NCI-H1105 treated with DMSO at 0.1 percent for 48 hours (cell line): Measurements from ENCODE around the gene HSD17B4.
A peak's percentile ranks its signal among the peaks of the same experiment; 100 is the strongest.
"Not testable (repeated sequence)": the region's sequence is repeated elsewhere in the genome, so short reads cannot be mapped to it uniquely, and the experiment has no call there.

Experiments used
- DNase-seq: peaks from one replicate; lab custom pipeline; 2025; lab: John Stamatoyannopoulos, UW

The HSD17B4 gene

DNA sequence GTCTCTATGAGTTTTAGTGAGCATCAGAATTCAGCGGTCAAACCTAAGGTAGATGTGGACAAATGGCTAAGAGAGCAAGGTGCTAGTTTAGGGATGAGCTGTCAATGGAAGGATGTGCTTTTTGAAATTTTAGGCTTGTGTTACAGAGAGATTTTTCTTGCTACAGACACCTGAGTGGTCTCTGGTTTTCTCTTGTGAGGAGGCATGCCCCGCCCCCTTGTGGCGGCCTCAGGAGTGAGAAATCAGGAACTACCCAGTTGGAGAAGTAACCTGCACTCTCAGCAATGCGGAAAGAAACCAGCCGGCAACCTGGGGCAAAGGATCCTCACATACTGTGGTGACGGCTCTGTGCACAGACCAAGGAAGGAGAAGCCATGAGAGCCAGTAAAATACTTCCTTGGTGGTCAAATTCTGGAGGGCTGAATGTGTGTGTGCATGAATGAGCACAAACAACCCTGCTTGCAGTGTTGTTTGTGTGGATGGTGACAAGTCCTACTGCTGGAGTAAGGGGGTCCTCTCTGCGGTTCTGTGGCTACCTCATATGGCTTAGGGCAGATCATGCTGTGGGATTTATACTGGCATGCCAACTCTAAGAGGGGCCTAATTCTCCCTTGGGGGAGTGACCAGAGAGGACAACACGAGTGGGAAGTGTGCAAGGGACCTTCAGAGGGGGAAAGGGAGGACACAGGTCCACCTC, 16.7 kb upstream of the HSD17B4 start:
- DNase-seq = no peak

DNA sequence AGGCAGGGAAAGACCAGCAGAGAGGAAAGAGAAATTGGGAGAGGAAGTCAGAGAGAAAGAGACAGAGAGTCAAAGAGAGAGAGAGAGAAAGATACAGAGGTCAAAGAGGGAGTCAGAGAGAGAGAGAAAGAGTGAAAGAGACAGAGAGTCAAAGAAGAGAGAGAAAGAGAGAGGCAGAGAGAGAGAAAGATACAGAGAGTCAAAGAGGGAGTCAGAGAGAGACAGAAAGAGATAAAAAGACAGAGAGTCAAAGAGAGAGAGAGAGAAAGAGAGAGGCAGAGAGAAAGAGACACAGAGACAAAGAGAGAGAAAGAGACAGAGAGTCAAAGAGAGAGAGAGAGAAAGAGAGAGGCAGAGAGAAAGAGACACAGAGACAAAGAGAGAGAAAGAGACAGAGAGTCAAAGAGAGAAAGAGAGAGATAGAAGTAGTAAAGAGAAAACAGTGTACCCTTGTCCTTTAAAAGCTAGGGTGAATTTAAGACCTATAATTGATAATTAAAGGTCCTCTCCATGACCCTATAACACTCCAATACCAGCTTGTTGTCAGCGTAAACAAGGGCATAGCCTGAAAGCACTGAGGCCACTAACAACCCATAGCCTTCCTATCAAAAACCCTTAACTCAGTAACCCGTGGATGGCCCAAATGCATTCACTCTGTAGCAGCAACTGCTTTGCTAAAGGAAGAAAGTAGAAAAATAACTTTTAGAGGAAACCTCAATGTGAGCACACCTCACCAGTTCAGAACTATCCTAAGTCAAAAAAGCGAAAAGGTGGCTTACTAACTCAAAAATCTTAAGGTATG, 14.3 kb upstream of the HSD17B4 start:
- not testable (repeated sequence) for DNase-seq

DNA sequence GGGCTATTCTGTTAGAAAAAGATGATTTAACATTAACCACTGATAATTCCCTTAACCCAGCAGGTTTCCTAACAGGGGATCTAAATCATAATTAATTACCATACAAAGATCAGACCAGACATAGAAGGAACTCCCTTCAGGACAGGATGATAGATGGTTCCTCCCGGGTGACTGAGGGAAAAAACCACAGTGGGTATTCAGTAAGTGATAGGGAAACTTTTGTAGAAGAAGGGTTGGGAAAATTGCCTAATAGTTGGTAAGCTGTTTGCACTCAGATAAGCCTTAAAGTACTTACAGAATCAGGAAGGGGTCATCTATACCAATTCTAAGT, 13.7 kb upstream of the HSD17B4 start:
- not testable (repeated sequence) for DNase-seq

DNA sequence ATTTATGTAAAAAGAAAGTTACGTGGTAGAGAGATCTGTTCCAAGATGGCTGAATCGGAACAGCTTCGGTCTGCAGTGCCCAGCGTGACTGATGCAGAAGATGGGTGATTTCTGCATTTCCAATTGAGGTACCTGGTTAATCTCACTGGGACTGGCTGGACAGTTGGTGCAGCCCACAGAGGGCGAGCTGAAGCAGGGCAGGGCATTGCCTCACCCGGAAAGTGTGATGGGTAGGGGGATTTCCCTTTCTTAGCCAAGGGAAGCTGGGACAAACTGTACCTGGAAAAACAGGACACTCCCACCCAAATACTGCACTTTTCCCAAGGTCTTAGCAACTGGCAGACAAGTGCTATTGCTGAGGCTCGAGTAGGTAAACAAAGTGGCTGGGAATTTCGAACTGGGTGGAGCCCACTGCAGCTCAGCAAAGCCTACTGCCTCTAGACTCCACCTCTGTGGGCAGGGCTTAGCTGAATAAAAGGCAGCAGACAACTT, 13.1 kb upstream of the HSD17B4 start:
- peak; percentile 4 for DNase-seq

DNA sequence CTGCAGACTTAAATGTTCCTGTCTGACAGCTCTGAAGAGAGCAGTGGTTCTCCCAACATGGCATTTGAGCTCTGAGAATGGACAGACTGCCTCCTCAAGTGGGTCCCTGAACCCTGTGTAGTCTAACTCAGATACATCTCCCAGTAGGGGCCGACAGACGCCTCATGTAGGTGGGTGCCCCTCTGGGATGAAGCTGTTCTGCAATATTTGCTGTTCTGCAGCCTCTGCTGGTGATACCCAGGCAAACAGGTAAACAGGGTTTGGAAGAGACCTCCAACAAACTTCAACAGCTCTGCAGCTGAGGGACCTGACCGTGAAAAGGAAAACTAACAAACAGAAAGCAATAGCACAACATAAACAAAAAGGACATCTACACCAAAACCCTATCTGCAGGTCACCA, 12.7 kb upstream of the HSD17B4 start:
- not testable (repeated sequence) for DNase-seq

DNA sequence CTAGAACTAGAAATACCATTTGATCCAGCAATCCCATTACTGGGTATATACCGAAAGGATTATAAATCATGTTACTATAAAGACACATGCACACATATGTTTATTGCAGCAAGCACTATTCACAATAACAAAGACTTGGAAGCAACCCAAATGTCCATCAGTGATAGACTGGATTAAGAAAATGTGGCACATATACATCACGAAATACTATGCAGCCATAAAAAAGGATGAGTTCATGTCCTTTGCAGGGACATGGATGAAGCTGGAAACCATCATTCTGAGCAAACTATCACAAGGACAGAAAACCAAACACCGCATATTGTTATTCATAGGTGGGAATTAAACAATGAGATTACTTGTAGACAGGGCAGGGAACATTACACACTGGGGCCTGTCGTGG, 7.7 kb upstream of the HSD17B4 start:
- DNase-seq = not testable (repeated sequence)

DNA sequence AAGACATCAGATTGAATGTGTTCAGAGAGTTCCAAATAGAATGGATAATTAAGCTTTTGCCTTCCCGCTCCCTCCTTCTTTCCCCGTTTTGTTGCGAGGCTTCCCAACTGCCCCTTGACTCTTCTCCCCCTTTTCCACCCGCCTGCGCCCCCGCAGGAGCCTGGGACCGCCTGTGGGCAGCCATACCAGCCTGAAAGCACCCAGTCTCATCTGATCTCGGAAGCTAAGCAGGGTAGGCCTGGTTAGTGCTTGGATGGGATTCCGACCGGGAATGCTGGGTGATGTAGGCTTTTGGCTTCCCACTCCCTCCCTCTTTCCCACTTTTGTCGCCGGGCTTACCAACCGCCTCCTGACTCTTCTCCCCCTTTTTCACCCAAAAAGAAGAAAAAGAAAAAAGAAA, 6.8 kb upstream of the HSD17B4 start:
- no peak for DNase-seq

DNA sequence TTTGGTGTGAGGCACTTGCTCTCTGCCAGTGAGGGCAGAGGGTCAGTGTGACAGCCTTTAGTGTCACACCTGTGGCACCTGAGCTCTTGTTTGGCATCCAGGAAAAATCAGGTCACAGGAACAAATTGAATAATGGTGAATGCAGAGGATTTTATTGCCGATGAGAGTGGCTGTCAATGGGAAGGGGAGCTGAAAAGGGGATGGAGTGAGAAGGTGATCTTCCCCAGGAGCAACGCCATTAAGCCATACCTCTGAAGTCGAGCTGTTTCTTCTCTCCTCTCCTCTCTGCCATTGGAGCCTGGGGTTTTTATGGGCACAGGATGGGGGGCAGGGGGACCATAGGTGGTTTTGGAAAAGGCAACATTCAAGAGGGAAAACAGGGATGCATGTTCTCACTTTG, 2.4 kb upstream of the HSD17B4 start:
- DNase-seq = no peak

DNA sequence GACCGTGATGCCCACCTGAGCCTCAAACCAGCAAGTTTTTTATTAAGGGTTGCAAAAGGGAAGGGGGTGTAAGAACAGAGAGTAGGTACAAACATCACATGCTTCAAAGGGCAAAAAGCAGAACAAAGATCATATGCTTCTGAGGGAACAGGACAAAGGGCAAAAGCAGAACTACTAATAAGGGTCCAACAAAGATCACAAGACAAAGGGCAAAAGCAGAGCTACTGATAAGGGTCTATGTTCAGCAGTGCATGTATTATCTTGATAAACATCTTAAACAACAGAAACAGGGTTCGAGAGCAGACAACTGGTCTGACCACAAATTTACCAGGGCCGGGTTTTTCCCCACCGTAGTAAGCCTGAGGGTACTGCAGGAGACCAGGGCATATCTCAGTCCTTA, 1.7 kb upstream of the HSD17B4 start:
- not testable (repeated sequence) for DNase-seq

DNA sequence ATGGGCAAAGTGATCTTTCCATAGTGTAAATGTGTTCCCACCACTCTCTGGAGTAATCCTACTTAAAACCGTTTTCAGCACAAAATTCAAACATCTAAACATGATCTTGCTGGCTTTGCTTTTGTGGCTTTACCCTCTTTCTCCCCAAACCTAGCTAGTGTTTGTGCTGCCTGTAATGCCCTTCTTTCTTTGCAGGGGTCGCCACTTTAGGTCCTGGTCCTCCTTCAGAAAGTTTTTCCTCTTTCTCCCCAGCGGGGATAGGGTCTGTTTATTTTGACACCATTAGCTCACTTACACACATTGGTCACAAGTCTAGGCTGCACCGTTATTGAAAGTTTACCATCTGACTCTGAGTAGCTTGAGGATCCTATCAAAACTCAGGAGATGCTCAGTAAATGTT, 736 bp upstream of the HSD17B4 start:
- no peak for DNase-seq

DNA sequence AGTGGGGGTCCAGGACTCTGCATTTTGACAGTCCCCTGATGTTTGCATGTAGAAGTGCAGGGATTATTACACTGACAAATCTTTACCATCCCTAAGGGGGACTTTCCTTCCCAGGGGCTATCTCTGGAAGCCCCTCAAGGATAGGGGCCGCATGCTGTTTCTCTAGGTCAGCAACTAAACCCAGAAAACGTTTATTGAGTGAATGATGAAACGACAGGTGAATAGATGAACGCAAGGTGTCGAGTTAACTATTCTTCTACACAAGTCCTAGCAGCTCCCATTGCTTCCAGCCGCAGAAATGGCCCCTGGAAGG, 281 bp upstream of the HSD17B4 start:
- DNase-seq = no peak

DNA sequence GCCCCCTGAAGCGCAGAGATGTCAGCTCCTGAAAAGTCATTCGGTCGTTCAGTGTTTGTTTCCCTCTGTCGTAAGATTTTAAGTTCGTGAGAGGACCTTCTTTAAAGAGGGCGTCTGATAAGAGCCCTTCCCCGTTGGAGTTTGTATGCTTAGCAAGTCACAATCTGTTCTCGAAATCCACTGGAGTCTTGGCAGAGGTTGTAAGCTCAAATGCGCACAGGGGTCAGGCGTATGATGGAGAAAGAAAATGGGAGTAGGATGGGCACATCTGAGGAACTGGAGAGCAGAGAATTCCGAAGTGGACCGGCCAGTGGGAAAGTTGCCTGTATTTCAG, 710 bp downstream of the HSD17B4 start:
- DNase-seq = peak; percentile 28

DNA sequence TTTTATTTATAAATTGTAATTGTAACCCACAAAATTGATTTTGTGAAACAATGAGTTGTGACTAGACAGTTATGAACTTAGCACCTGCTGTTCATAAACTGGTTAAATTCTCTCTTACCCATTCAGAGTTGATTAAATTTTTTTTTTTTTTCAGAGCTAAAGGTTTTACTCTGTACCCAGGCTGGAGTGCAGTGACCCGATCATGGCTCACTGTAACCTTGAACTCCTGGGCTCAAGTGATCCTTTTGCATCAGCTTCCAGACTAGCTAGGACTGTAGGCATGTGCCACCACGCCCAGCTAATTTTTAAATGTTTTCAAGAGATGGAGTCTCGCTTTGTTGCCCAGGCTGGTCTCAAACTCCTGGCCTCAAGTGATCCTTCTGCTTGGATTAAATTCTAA, 1.9 kb downstream of the HSD17B4 start:
- no peak for DNase-seq

DNA sequence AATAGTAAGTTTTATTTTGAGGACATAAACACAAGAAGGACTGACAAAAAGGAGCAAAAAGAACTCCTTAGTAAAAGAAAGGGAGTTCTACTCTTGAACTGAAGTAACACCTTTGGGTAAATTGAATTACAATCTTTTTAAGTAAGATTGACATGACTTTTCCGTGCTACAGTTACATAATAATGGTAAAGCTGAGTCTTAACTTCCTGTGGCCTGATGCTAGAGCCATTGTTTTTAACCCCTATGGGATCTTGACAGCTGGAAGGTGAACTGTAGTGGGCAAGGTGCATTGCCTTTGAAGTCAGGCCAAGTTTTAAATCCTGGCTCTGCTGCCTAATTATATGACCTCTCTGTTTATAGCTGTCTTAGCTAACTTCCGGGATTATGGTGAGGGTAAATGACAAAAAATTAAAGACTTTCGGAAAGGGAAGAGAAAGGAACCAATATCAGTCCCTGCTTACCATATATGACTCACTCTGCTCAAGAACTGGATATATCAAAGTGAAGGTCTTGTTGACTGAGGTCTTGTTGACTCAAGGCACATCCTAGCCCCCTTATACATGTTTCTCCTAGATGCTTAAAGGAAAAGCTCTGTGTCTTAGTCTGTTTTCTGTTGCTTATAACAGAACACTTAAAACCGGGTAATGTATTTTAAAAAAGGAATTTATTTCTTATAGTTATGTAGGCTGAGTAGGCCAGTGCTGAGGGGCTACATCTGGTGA, 6.8 kb downstream of the HSD17B4 start:
- no peak for DNase-seq

DNA sequence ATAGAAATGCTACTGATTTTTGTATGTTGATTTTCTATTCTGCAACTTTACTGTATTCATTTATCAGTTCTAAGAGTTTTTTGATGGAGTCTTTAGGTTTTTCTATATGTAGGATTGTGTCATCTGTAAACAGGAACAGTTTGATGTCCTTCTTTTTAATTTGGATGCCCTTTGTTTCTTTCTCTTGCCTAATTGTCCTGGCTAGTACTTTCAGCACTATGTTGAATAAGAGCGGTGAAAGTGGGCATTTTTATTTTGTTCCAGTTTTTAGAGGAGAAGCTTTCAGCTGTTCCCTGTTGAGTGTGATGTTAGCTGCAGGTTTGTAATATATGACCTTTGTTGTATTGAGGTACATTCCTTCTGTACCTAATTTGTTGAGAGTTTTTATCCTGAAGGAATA, 13.3 kb downstream of the HSD17B4 start:
- DNase-seq = no peak

DNA sequence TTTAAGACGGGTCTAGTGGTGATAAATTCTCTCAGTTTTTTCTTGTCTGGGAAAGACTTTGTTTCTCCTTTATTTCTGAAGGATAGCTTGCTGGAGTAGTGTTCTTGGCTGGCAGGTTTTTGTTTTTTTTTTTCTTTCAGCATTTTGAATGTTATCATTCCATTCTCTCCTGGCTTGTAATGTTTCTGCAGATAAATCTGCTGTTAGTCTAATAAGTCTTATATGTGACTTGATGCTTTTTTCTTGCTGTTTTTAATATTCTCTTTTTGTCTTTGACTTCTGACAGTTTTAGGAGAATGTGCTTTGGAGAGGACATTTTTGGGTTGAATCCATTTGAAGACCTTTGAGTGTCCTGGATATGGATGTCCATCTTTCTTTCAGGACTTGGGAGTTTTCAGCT, 16.0 kb downstream of the HSD17B4 start:
- DNase-seq = no peak

DNA sequence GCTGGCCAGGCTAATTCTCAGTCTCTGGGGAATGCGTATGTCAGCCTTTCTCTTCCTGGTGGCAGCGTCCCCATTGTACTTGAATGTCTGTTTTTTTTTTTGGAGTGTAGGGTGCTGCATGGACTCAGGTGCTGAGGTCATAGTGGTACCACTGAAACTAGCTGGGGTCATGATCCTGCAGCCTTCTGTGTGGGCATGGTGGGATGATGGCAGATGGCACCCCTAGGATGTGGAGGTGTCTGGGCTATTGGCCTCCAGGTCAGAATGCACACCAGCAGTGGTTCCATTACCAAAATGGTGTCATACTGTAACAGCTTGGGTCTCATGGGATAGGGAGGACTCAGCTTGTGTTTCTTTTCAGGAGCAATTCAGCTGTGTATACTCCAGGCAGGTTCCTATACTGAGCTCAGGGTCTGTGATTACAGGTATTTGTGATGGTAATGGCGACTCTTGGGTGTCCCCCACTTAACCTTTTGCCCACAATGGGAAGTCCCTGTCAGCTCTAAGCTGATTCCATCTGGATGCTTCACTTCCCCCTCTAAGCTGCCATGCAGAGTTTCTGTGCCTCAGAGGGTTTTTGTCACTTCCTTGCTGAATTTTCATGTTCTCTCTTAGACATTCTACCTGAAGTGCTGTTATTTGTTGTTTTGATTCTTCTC, 17.9 kb downstream of the HSD17B4 start:
- DNase-seq = no peak

DNA sequence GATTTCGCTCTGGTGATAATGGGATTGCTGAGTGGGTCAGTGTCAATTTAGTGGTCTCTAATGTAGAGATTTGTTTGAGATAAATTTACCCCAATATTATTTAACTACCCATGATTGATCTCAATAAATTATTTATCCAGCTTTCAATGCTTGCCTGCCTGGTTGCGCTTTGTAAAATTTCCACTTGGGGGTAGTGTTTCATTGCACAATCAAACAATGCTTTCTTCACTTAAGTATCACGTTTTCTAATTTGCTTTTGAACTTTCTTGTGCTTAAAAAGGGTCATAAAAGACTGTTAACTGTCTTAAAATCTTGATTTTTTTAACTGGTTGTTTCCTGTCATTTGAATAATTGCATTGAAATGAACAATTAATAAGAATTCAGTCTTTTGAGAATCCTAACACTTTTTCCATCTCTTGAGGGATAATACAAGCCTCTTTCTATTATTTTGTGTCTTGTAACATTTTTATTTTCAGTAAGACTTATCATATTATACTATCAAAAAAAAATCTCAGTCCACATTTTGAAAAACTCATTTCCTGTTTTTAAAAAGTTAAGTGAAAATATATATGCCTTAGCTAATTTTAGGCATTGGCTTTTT, 18.7 kb downstream of the HSD17B4 start:
- peak; percentile 5 for DNase-seq

DNA sequence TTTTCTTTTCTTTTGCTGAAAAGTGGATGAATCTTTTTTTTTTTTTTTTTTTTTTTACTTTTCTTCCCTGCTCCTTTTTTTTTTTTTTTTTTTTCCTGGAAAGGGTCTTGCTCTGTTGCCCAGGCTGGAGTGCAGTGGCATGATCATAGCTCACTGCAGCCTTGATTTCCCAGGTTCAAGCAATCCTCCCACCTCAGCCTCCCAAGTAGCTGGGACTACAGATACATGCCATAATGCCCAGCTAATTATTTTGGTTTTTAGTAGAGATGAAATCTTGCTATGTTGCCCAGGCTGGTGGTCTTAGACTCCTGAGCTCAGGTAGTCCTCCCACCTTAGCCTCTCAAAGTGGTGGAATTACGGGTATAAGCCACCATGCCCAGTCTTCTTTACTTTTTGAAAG, 20.9 kb downstream of the HSD17B4 start:
- no peak for DNase-seq

DNA sequence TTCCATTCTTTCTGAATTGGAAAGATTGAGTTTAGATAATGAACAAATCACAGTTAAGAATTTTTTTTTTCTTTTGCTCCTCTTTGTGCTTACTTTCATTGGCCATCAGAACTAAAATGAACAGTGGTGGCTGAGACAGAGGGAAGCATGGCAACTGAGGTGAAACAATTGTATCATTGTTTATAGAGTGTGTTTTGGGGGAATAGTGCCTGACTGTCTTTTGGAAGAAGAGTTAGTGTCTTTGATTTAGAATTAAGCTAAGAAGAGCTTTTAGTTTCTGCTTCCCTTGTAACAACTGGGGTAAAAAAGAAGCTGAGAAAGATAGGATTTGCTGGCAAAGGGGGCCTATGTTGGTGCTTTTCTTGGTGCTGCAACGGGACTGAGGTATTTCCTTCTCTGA, 24.0 kb downstream of the HSD17B4 start:
- no peak for DNase-seq

DNA sequence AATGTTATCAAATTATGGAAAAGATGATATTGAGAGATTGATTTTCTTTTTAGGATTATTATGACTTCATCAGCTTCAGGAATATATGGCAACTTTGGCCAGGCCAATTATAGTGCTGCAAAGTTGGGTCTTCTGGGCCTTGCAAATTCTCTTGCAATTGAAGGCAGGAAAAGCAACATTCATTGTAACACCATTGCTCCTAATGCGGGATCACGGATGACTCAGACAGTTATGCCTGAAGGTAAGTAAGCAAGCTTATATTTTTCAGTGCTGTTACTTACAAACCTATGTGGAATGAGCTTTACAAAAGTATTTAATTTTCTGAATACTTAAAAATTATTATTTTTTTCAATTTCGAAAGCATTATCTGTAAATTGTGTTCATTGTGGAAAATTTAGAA, 26.5 kb downstream of the HSD17B4 start:
- no peak for DNase-seq

DNA sequence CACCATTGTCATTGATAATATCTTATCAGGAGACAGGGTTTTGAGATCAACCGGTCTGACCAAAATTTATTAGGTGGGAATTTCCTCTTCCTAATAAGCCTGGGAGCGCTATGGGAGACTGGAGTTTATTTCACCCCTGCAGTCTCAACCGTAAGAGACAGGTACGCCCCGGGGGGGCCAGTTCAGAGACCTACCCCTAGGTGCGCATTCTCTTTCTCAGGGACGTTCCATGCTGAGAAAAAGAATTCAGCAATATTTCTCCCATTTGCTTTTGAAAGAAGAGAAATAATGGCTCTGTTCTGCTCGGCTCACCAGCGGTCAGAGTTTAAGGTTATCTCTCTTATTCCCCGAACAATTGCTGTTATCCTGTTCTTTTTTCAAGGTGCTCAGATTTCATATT, 28.3 kb downstream of the HSD17B4 start:
- DNase-seq = not testable (repeated sequence)
